Fibroblast of skin of left quadriceps (primary cell): ENCODE results near the gene GP1BB.

Experiments used
- DNase-seq, 2 experiments: peaks; one replicate each; pipeline ENCODE4 v3.0.0-alpha.2; 2013; ENCODE audit warnings: low read depth in 2 of 2

The GP1BB gene

GRCh38 chr22:19766511-19767426 is 43.4 kb downstream of the GP1BB start:
- DNase-seq: no peak

GRCh38 chr22:19767427-19768341 is 44.3 kb downstream of the GP1BB start:
- no peak for DNase-seq

- DNase-seq: no peak
These were observed 46.0 kb downstream of the GP1BB start for GRCh38 chr22:19769393-19769715.

DNA sequence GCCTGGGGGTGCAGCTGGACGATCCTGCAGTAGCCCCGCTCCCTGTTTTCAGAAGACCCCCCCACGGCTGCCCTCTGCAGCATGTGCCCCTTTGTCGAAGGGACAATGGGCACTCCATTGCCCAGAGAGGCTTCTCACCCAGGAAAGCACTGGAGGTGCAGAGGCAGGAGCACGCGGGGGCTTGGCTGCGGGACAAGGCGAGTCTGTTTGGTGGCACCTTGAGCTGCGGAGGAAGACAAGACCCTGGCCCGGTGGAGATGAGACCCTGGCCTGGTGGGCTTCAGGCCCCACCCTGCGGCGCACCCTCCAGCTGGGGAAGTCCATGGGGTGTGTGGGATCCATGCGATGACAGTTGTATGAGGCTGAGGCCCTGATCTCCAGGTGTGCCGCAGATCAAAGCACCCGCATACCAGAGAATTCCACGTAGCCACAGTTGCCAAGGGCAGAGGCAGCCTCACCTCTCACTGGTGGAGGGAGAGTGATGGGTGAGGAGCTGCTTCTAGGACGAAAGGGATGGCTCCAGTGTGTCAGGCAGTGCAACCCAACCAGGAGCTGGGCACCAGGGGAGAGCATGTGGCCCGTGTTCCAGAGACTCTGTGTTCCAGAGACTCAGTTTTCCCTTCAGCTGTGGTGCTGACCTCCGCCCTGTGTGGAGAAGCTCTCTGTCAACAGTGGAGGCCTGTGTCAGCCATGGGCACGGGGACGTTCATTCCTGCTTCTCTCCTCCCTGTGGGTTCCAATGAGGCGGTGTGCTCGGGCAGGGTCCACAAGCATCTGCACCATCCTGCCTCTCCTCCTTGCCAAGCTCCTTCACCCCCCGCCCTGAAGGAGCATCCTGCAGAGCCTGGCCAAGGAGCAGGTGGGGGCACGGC is 47.2 kb downstream of the GP1BB start:
- DNase-seq: no peak

- DNase-seq: no peak
These were observed 49.0 kb downstream of the GP1BB start for GRCh38 chr22:19772422-19772672.

- DNase-seq: no peak
These were observed 49.5 kb downstream of the GP1BB start for GRCh38 chr22:19772673-19773469.

- DNase-seq: no peak
These were observed 50.2 kb downstream of the GP1BB start for GRCh38 chr22:19773470-19774040.
